KOPT-K1 (cell line): ENCODE data around the gene RETREG1.
"Not testable (repeated sequence)": the region's sequence is repeated elsewhere in the genome, so short reads cannot be mapped to it uniquely, and the experiment has no call there.

Source experiments
- H3K27ac ChIP-seq: fragments of 200-600 bp; sonication (generic); 2 replicates; pipeline ENCODE4 v1.5.1; 2016; ENCODE audit warnings: antibody characterized with exemption, mild to moderate bottlenecking, low read depth, low read length; ENCODE audit not compliant: poor library complexity, severe bottlenecking
- H3K36me3 ChIP-seq: fragments of 200-600 bp; sonication (generic); 2 replicates; pipeline ENCODE4 v1.5.1; 2017; ENCODE audit warnings: antibody characterized with exemption, mild to moderate bottlenecking, low read length, moderate library complexity; ENCODE audit not compliant: insufficient read depth
- H3K9me3 ChIP-seq: fragments of 200-600 bp; sonication (generic); 2 replicates; pipeline ENCODE4 v1.5.1; 2017; ENCODE audit warnings: antibody characterized with exemption, low read length, mild to moderate bottlenecking; ENCODE audit not compliant: insufficient read depth, poor library complexity, severe bottlenecking

RETREG1 gene

GRCh38 chr5:16559702-16560101 is 57.1 kb downstream of the RETREG1 start:
- Histone ChIP-seq H3K27ac (no peak overlapping the region), H3K9me3 (no peaks in the 10 kb centered on the region), H3K36me3 (peaks cover 29% of the 10 kb centered on the region)

GRCh38 chr5:16558984-16559629 is 57.7 kb downstream of the RETREG1 start:
- H3K27ac ChIP-seq, result no peak overlapping the region
- no peaks in the 10 kb centered on the region for H3K9me3 ChIP-seq
- H3K36me3 ChIP-seq, result peaks cover 24% of the 10 kb centered on the region

GRCh38 chr5:16557477-16557876 is 59.3 kb downstream of the RETREG1 start:
- Histone ChIP-seq H3K27ac (peak overlapping the region; percentile 70), H3K9me3 (no peaks in the 10 kb centered on the region), H3K36me3 (peaks cover 20% of the 10 kb centered on the region)

- Histone ChIP-seq H3K36me3 (no peaks in the 10 kb centered on the region), H3K9me3 (no peaks in the 10 kb centered on the region), H3K27ac (peak overlapping the region; percentile 13)
These were observed 62.7 kb downstream of the RETREG1 start for GRCh38 chr5:16554110-16554509.

GRCh38 chr5:16552666-16553343 is 64.0 kb downstream of the RETREG1 start:
- H3K27ac ChIP-seq, result no peak overlapping the region
- H3K9me3 ChIP-seq, result no peaks in the 10 kb centered on the region
- H3K36me3 ChIP-seq, result no peaks in the 10 kb centered on the region

- H3K27ac ChIP-seq, result no peak overlapping the region
- no peaks in the 10 kb centered on the region for H3K36me3 ChIP-seq
- no peaks in the 10 kb centered on the region for H3K9me3 ChIP-seq
These were observed 65.2 kb downstream of the RETREG1 start for GRCh38 chr5:16551628-16552027.

GRCh38 chr5:16550316-16550952 is 66.4 kb downstream of the RETREG1 start:
- H3K36me3 ChIP-seq, result no peaks in the 10 kb centered on the region
- no peaks in the 10 kb centered on the region for H3K9me3 ChIP-seq
- H3K27ac ChIP-seq, result no peak overlapping the region

- no peak overlapping the region for H3K27ac ChIP-seq
- H3K36me3 ChIP-seq, result no peaks in the 10 kb centered on the region
- no peaks in the 10 kb centered on the region for H3K9me3 ChIP-seq
These were observed 67.1 kb downstream of the RETREG1 start for GRCh38 chr5:16549491-16550206.

GRCh38 chr5:16548812-16549211 is 68.0 kb downstream of the RETREG1 start:
- H3K27ac ChIP-seq, result no peak overlapping the region
- no peaks in the 10 kb centered on the region for H3K36me3 ChIP-seq
- H3K9me3 ChIP-seq, result no peaks in the 10 kb centered on the region

GRCh38 chr5:16548115-16548514 is 68.7 kb downstream of the RETREG1 start:
- Histone ChIP-seq H3K36me3 (no peaks in the 10 kb centered on the region), H3K27ac (no peak overlapping the region), H3K9me3 (no peaks in the 10 kb centered on the region)

- H3K27ac ChIP-seq, result no peak overlapping the region
- H3K36me3 ChIP-seq, result no peaks in the 10 kb centered on the region
- H3K9me3 ChIP-seq, result no peaks in the 10 kb centered on the region
These were observed 69.5 kb downstream of the RETREG1 start for GRCh38 chr5:16547200-16547842.

GRCh38 chr5:16546732-16547131 is 70.1 kb downstream of the RETREG1 start:
- Histone ChIP-seq H3K36me3 (no peaks in the 10 kb centered on the region), H3K27ac (no peak overlapping the region)

GRCh38 chr5:16544607-16545374 is 72.0 kb downstream of the RETREG1 start:
- H3K9me3 ChIP-seq, result no peaks in the 10 kb centered on the region
- H3K27ac ChIP-seq, result no peak overlapping the region
- no peaks in the 10 kb centered on the region for H3K36me3 ChIP-seq

More at GRCh38 chr5:16546732-16547131, 70.1 kb downstream of the RETREG1 start:
- no peaks in the 10 kb centered on the region for H3K9me3 ChIP-seq

GRCh38 chr5:16543206-16543605 is 73.6 kb downstream of the RETREG1 start:
- not testable (repeated sequence) for H3K27ac ChIP-seq, H3K9me3 ChIP-seq, H3K36me3 ChIP-seq
